Osteoblast (primary cell): ENCODE measurements around the gene PPP1R15A. TPM values are rescaled to one million over a fixed set of nuclear protein-coding genes. Genes with fewer than 3 reads are reported as not detected.

Source experiments
- DNase-seq: peaks from one replicate; pipeline ENCODE4 v3.0.0; 2011; ENCODE audit warnings: low spot score, mixed read lengths; ENCODE audit not compliant: insufficient read length; ENCODE audit errors: missing footprints
- H2AFZ ChIP-seq: 2 replicates; pipeline ENCODE4 v1.6.0; 2011; ENCODE audit warnings: mild to moderate bottlenecking, low read length
- H3K27ac ChIP-seq: 2 replicates; pipeline ENCODE4 v1.5.1; 2011; ENCODE audit warnings: mild to moderate bottlenecking, low read depth, low read length, moderate library complexity
- H3K27me3 ChIP-seq: 2 replicates; pipeline ENCODE4 v1.6.0; 2012; ENCODE audit warnings: mild to moderate bottlenecking, control low read depth, inconsistent platforms, low read length, moderate library complexity; ENCODE audit not compliant: insufficient read depth
- H3K36me3 ChIP-seq: 2 replicates; pipeline ENCODE4 v1.5.1; 2011; ENCODE audit warnings: mild to moderate bottlenecking, low read length, control low read depth, moderate library complexity; ENCODE audit not compliant: insufficient read depth
- H3K4me1 ChIP-seq: 2 replicates; pipeline ENCODE4 v1.5.1; 2011; ENCODE audit warnings: mild to moderate bottlenecking, low read length, control low read depth, moderate library complexity; ENCODE audit not compliant: insufficient read depth
- H3K4me2 ChIP-seq: 2 replicates; pipeline ENCODE4 v1.6.0; 2011; ENCODE audit warnings: mild to moderate bottlenecking, low read length; ENCODE audit not compliant: insufficient read depth
- H3K4me3 ChIP-seq: fragments of 200-600 bp; sonication (generic); 3 replicates; pipeline ENCODE4 v1.5.1; 2012; ENCODE audit warnings: mild to moderate bottlenecking, low read length, inconsistent platforms; ENCODE audit not compliant: insufficient read depth
- H3K79me2 ChIP-seq: 2 replicates; pipeline ENCODE4 v1.6.0; 2012; ENCODE audit warnings: mild to moderate bottlenecking, low read length, control low read depth, inconsistent platforms; ENCODE audit not compliant: insufficient read depth
- H3K9me3 ChIP-seq: 2 replicates; pipeline ENCODE4 v1.5.1; 2011; ENCODE audit warnings: low read depth, low read length, control low read depth
- H4K20me1 ChIP-seq: 2 replicates; pipeline ENCODE4 v1.6.0; 2012; ENCODE audit warnings: mild to moderate bottlenecking, low read length, control low read depth; ENCODE audit not compliant: insufficient read depth
- total RNA-seq: library from RNA; depleted of rRNA; stranded (reverse); fragments of >200 nt; gene quantifications from 2 replicates; pipeline ENCODE4 v1.2.3, GENCODE V29; 2012
- TF ChIP-seq, protein P1 (sequence below): IDR thresholded peaks from 2 replicates; pipeline ENCODE4 v1.5.1; 2011; ENCODE audit warnings: mild to moderate bottlenecking, low read depth, low read length, moderate library complexity; ENCODE audit errors: extremely low read depth

The PPP1R15A gene
- total RNA-seq, 1 donor, result 84.0 TPM

DNA sequence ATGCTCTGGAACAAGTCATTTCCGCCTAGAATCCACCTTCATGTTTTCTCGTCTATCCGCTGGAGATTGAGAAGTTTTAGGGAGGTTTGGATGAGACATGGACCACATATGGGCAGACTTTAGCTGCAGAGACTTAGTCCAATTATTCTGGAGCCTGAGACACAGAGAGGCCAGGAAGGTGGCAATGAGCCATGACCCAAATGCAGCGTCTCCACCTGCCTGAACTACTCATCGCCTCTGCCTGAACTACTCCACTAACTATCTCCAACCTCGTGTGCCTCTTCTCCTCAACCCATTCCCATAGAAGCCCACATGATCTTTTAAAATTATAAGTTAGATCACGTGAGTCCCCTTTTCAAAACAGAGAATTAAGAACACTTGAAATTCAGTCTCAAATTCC lies 9.4 kb upstream of the PPP1R15A start:
- H3K27me3 ChIP-seq, result no peaks in the 10 kb centered on the region
- no peak overlapping the region for H3K4me2 ChIP-seq
- no peak for DNase-seq
- H4K20me1 ChIP-seq, result peaks cover 3% of the 10 kb centered on the region
- peaks cover 49% of the 10 kb centered on the region for H3K36me3 ChIP-seq
- TF ChIP-seq, protein P1, sequence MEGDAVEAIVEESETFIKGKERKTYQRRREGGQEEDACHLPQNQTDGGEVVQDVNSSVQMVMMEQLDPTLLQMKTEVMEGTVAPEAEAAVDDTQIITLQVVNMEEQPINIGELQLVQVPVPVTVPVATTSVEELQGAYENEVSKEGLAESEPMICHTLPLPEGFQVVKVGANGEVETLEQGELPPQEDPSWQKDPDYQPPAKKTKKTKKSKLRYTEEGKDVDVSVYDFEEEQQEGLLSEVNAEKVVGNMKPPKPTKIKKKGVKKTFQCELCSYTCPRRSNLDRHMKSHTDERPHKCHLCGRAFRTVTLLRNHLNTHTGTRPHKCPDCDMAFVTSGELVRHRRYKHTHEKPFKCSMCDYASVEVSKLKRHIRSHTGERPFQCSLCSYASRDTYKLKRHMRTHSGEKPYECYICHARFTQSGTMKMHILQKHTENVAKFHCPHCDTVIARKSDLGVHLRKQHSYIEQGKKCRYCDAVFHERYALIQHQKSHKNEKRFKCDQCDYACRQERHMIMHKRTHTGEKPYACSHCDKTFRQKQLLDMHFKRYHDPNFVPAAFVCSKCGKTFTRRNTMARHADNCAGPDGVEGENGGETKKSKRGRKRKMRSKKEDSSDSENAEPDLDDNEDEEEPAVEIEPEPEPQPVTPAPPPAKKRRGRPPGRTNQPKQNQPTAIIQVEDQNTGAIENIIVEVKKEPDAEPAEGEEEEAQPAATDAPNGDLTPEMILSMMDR, result no peak
- H3K9me3 ChIP-seq, result no peaks in the 10 kb centered on the region
- H2AFZ ChIP-seq, result no peak overlapping the region
- peaks cover 11% of the 10 kb centered on the region for H3K4me1 ChIP-seq
- no peak overlapping the region for H3K27ac ChIP-seq
- peaks cover 19% of the 10 kb centered on the region for H3K79me2 ChIP-seq
- no peak overlapping the region for H3K4me3 ChIP-seq

GRCh38 chr19:48866692-48867091 lies 5.5 kb upstream of the PPP1R15A start:
- peak overlapping the region; percentile 74 for H3K4me3 ChIP-seq
- H3K27me3 ChIP-seq, result no peaks in the 10 kb centered on the region
- H3K36me3 ChIP-seq, result peaks cover 23% of the 10 kb centered on the region
- no peak overlapping the region for H2AFZ ChIP-seq
- peaks cover 20% of the 10 kb centered on the region for H3K4me1 ChIP-seq
- H4K20me1 ChIP-seq, result peaks cover 3% of the 10 kb centered on the region
- DNase-seq, result no peak
- H3K4me2 ChIP-seq, result peak overlapping the region; percentile 88
- H3K79me2 ChIP-seq, result peaks cover 19% of the 10 kb centered on the region
- no peak overlapping the region for H3K27ac ChIP-seq
- no peaks in the 10 kb centered on the region for H3K9me3 ChIP-seq
- TF ChIP-seq, protein P1, result no peak

GRCh38 chr19:48867123-48867745 lies 5.0 kb upstream of the PPP1R15A start:
- peak; percentile 80 for DNase-seq

GRCh38 chr19:48867746-48868113 lies 4.5 kb upstream of the PPP1R15A start:
- Histone ChIP-seq H4K20me1 (peaks cover 5% of the 10 kb centered on the region), H3K36me3 (peaks cover 21% of the 10 kb centered on the region), H3K9me3 (no peaks in the 10 kb centered on the region), H3K4me2 (peak overlapping the region; percentile 88), H3K27ac (peak overlapping the region; percentile 51), H2AFZ (peak overlapping the region; percentile 81), H3K27me3 (no peaks in the 10 kb centered on the region), H3K4me1 (peaks cover 20% of the 10 kb centered on the region), H3K4me3 (peak overlapping the region; percentile 74), H3K79me2 (peaks cover 24% of the 10 kb centered on the region)
- TF ChIP-seq, protein P1, result no peak
- no peak for DNase-seq

More at GRCh38 chr19:48867123-48867745, 5.0 kb upstream of the PPP1R15A start:
- H3K4me1 ChIP-seq, result peaks cover 20% of the 10 kb centered on the region
- H2AFZ ChIP-seq, result no peak overlapping the region
- peaks cover 23% of the 10 kb centered on the region for H3K36me3 ChIP-seq
- no peaks in the 10 kb centered on the region for H3K27me3 ChIP-seq
- H3K79me2 ChIP-seq, result peaks cover 19% of the 10 kb centered on the region
- TF ChIP-seq, protein P1, result no peak
- peaks cover 3% of the 10 kb centered on the region for H4K20me1 ChIP-seq
- H3K9me3 ChIP-seq, result no peaks in the 10 kb centered on the region
- peak overlapping the region; percentile 88 for H3K4me2 ChIP-seq
- peak overlapping the region; percentile 74 for H3K4me3 ChIP-seq
- H3K27ac ChIP-seq, result peak overlapping the region; percentile 51
